Hepatocyte (in vitro differentiated cells): ENCODE measurements around the gene DDX4. TPM values are rescaled to one million over a fixed set of nuclear protein-coding genes. Genes with fewer than 3 reads are reported as not detected.

Experiments
- DNase-seq: peaks from one replicate; pipeline ENCODE4 v3.0.0-alpha.2; 2016; ENCODE audit warnings: low spot score
- H2AFZ ChIP-seq: fragments of 200-600 bp; sonication (generic); 2 replicates; pipeline ENCODE4 v1.6.0; 2016; ENCODE audit warnings: antibody characterized with exemption, mild to moderate bottlenecking
- H3K27ac ChIP-seq: fragments of 200-600 bp; sonication (generic); 2 replicates; pipeline ENCODE4 v1.5.1; 2016; ENCODE audit warnings: mild to moderate bottlenecking
- H3K27me3 ChIP-seq: fragments of 200-600 bp; sonication (generic); 2 replicates; pipeline ENCODE4 v1.6.1; 2016
- H3K36me3 ChIP-seq: fragments of 200-600 bp; sonication (generic); replicated peaks from 2 replicates; pipeline ENCODE4 v1.5.1; 2016; ENCODE audit warnings: low read depth; ENCODE audit not compliant: insufficient read depth
- H3K4me1 ChIP-seq: fragments of 200-600 bp; sonication (generic); 2 replicates; pipeline ENCODE4 v1.5.1; 2016; ENCODE audit warnings: mild to moderate bottlenecking, moderate library complexity; ENCODE audit not compliant: insufficient read depth
- H3K4me2 ChIP-seq: fragments of 200-600 bp; sonication (generic); 2 replicates; pipeline ENCODE4 v1.6.0; 2016
- H3K4me3 ChIP-seq: fragments of 200-600 bp; sonication (generic); 2 replicates; pipeline ENCODE4 v1.5.1; 2016; ENCODE audit warnings: mild to moderate bottlenecking
- H3K79me2 ChIP-seq: fragments of 200-600 bp; sonication (generic); 2 replicates; pipeline ENCODE4 v1.6.0; 2017; ENCODE audit warnings: mild to moderate bottlenecking
- H3K9me2 ChIP-seq: fragments of 200-600 bp; sonication (generic); replicated peaks from 2 replicates; pipeline ENCODE4 v1.6.0; 2017; ENCODE audit warnings: mild to moderate bottlenecking; ENCODE audit not compliant: insufficient read depth
- H3K9me3 ChIP-seq: fragments of 200-600 bp; sonication (generic); 2 replicates; pipeline ENCODE4 v1.5.1; 2016; ENCODE audit warnings: low read depth, mild to moderate bottlenecking
- H4K20me1 ChIP-seq: fragments of 200-600 bp; sonication (generic); 2 replicates; pipeline ENCODE4 v1.6.0; 2016; ENCODE audit warnings: mild to moderate bottlenecking; ENCODE audit not compliant: insufficient read depth, poor library complexity, severe bottlenecking
- CTCF ChIP-seq: fragments of 200-600 bp; sonication (generic); IDR thresholded peaks from 2 replicates; pipeline ENCODE4 v1.5.1; 2016; ENCODE audit warnings: antibody characterized with exemption, mild to moderate bottlenecking; ENCODE audit not compliant: poor library complexity
- EZH2 ChIP-seq: fragments of 200-600 bp; sonication (generic); IDR thresholded peaks from 2 replicates; pipeline ENCODE4 v1.6.1; 2016; ENCODE audit warnings: antibody characterized with exemption, mild to moderate bottlenecking, borderline replicate concordance
- EZH2phosphoT487 ChIP-seq: fragments of 200-600 bp; sonication (generic); IDR thresholded peaks from one replicate; pipeline ENCODE4 v1.6.1; 2018; ENCODE audit warnings: antibody characterized with exemption, mild to moderate bottlenecking, low read depth, moderate library complexity; ENCODE audit not compliant: unreplicated experiment, severe bottlenecking
- WGBS: methylation state at CpG from one replicate; pipeline ENCODE4 v1.1.6; 2016; ENCODE audit warnings: low lambda C conversion rate; ENCODE audit errors: missing lambda C conversion rate; 5-methylcytosine and 5-hydroxymethylcytosine counted together
- polyA plus RNA-seq: library from polyadenylated mRNA; unstranded; fragments of >200 nt; fragmentation: Nextera tagmentation; extraction: Ambion mirVana; gene quantifications from 2 replicates; pipeline ENCODE4 v1.2.1, GENCODE V29; 2016
- total RNA-seq: library from RNA; depleted of rRNA; stranded (reverse); fragments of >200 nt; gene quantifications from 2 replicates; pipeline ENCODE4 v1.2.3, GENCODE V29; 2014

Gene DDX4
- total and polyA plus RNA-seq, 2 experiments from 2014 or later: 0.17 TPM; not detected in 1

- peaks cover 12% of the 10 kb centered on the region for H3K79me2 ChIP-seq
- no peaks in the 10 kb centered on the region for H3K9me2 ChIP-seq
- no peak for TF ChIP-seq EZH2
- TF ChIP-seq CTCF: no peak
- TF ChIP-seq EZH2phosphoT487: no peak
- no peaks in the 10 kb centered on the region for H3K36me3 ChIP-seq
- no peaks in the 10 kb centered on the region for H3K27me3 ChIP-seq
- WGBS: 89% methylated on average over 3 of the region's 3 CpGs
- DNase-seq: no peak
- H3K9me3 ChIP-seq: no peaks in the 10 kb centered on the region
- H3K4me1 ChIP-seq: no peaks in the 10 kb centered on the region
- H4K20me1 ChIP-seq: no peaks in the 10 kb centered on the region
- H3K4me2 ChIP-seq: no peak overlapping the region
- H3K4me3 ChIP-seq: no peak overlapping the region
- H3K27ac ChIP-seq: no peak overlapping the region
- H2AFZ ChIP-seq: no peak overlapping the region
Observed at GRCh38 chr5:55701462-55702103, 36.3 kb upstream of the DDX4 start.

- Histone ChIP-seq H3K9me2 (no peaks in the 10 kb centered on the region), H3K4me1 (no peaks in the 10 kb centered on the region)
- 78% methylated on average over 1 of the region's 1 CpG for WGBS
Observed at GRCh38 chr5:55702598-55703345, 35.1 kb upstream of the DDX4 start.

GRCh38 chr5:55706230-55706629 lies 31.6 kb upstream of the DDX4 start:
- H2AFZ ChIP-seq: no peak overlapping the region
- no peaks in the 10 kb centered on the region for H4K20me1 ChIP-seq
- TF ChIP-seq CTCF (no peak), EZH2 (no peak), EZH2phosphoT487 (no peak)
- no peak for DNase-seq
- H3K4me3 ChIP-seq: no peak overlapping the region
- H3K36me3 ChIP-seq: no peaks in the 10 kb centered on the region
- no peaks in the 10 kb centered on the region for H3K27me3 ChIP-seq
- H3K9me2 ChIP-seq: no peaks in the 10 kb centered on the region
- H3K9me3 ChIP-seq: no peaks in the 10 kb centered on the region
- H3K79me2 ChIP-seq: peaks cover 20% of the 10 kb centered on the region
- no peak overlapping the region for H3K27ac ChIP-seq
- no peaks in the 10 kb centered on the region for H3K4me1 ChIP-seq
- H3K4me2 ChIP-seq: no peak overlapping the region

More at GRCh38 chr5:55702598-55703345, 35.1 kb upstream of the DDX4 start:
- Histone ChIP-seq H3K9me3 (no peaks in the 10 kb centered on the region), H3K27me3 (no peaks in the 10 kb centered on the region), H4K20me1 (no peaks in the 10 kb centered on the region), H3K36me3 (no peaks in the 10 kb centered on the region), H3K27ac (no peak overlapping the region), H3K4me3 (no peak overlapping the region), H3K79me2 (peaks cover 12% of the 10 kb centered on the region), H3K4me2 (no peak overlapping the region), H2AFZ (no peak overlapping the region)
- no peak for TF ChIP-seq EZH2
- no peak for TF ChIP-seq CTCF
- no peak for TF ChIP-seq EZH2phosphoT487
- no peak for DNase-seq
